A549 (cell line): ENCODE results near the gene HSPBP1. TPM values are rescaled to one million over a fixed set of nuclear protein-coding genes. Genes with fewer than 3 reads are reported as not detected.

Experiments used
- ATAC-seq, 2 experiments: fragments of 200-7000 bp in 1 of 2; fragments of >200 bp in 1 of 2; cut with Nextera tagmentation in 1 of 2; cut with Tn5 transposase in 1 of 2; 3 replicates each; pipeline versions ENCODE4 v1.8.0 to v1.9.1; 2018 to 2020; ENCODE audit warnings: mild to moderate bottlenecking in 1 of 2, moderate library complexity in 1 of 2
- CTCF ChIA-PET: fragments of 300-600 bp; sonication (Branson Sonifier 250); formaldehyde crosslinking; extraction: SDS; loops from one replicate; lab custom pipeline; 2021; ENCODE audit warnings: antibody characterized with exemption, inconsistent platforms; lab: Yijun Ruan, JAX
- POLR2A ChIA-PET: fragments of 350-600 bp; formaldehyde crosslinking; extraction: SDS; loops from one replicate; lab custom pipeline; 2021; ENCODE audit warnings: antibody characterized with exemption, inconsistent platforms; lab: Yijun Ruan, JAX
- DNase-seq, 2 experiments: peaks; one replicate each; pipeline versions ENCODE4 v3.0.0 to v3.0.0-alpha.2; 2011 to 2016; ENCODE audit warnings: low read depth in 1 of 2, low spot score in 1 of 2
- FAIRE-seq: peaks from 2 replicates; lab custom pipeline; 2011; peaks lifted over from hg19 to GRCh38; lab: Jason Lieb, UNC
- H3K27ac ChIP-seq, 2 experiments: fragments of >200 bp; sonication (Bioruptor Twin); formaldehyde crosslinking; 3 replicates each; pipeline ENCODE4 v1.5.1; 2016 to 2017
- H3K4me1 ChIP-seq: fragments of >200 bp; sonication (Bioruptor Twin); formaldehyde crosslinking; 3 replicates; pipeline ENCODE4 v1.6.1; 2016
- H3K4me2 ChIP-seq: fragments of >200 bp; sonication (Bioruptor Twin); formaldehyde crosslinking; 3 replicates; pipeline ENCODE4 v1.6.1; 2016
- H3K4me3 ChIP-seq: fragments of >200 bp; sonication (Bioruptor Twin); formaldehyde crosslinking; 3 replicates; pipeline ENCODE4 v1.5.1; 2016
- H3K9me3 ChIP-seq: fragments of >200 bp; sonication (Bioruptor Twin); formaldehyde crosslinking; 3 replicates; pipeline ENCODE4 v1.6.1; 2016
- CBX2 ChIP-seq: fragments of 200-600 bp; sonication (generic); IDR thresholded peaks from 2 replicates; pipeline ENCODE4 v1.6.1; 2016; ENCODE audit warnings: low read depth, mild to moderate bottlenecking, borderline replicate concordance
- CBX8 ChIP-seq: fragments of 200-600 bp; sonication (generic); IDR thresholded peaks from 2 replicates; pipeline ENCODE4 v1.6.1; 2016
- CHD4 ChIP-seq: fragments of 200-600 bp; sonication (generic); IDR thresholded peaks from 2 replicates; pipeline ENCODE4 v1.6.1; 2016; ENCODE audit warnings: antibody characterized with exemption, mild to moderate bottlenecking, borderline replicate concordance
- CTCF ChIP-seq: fragments of >200 bp; sonication (Bioruptor Twin); formaldehyde crosslinking; IDR thresholded peaks from 3 replicates; pipeline ENCODE4 v1.5.1; 2016
- E2F6 ChIP-seq: IDR thresholded peaks from 2 replicates; pipeline ENCODE4 v1.6.1; 2012; ENCODE audit warnings: low read depth, borderline replicate concordance
- EHF ChIP-seq: fragments of 250-450 bp; sonication (Bioruptor Pico); IDR thresholded peaks from 2 replicates; pipeline ENCODE4 v1.5.0; 2020; ENCODE audit warnings: mild to moderate bottlenecking
- EHMT2 ChIP-seq: fragments of 200-600 bp; sonication (generic); IDR thresholded peaks from 2 replicates; pipeline ENCODE4 v1.6.1; 2016; ENCODE audit warnings: antibody characterized with exemption, low read depth, mild to moderate bottlenecking, moderate library complexity
- FOSB ChIP-seq: fragments of 250-450 bp; sonication (Bioruptor Pico); IDR thresholded peaks from 2 replicates; pipeline ENCODE4 v1.5.0; 2020; ENCODE audit warnings: mild to moderate bottlenecking, moderate library complexity
- FOXS1 ChIP-seq: fragments of 250-450 bp; sonication (Bioruptor Pico); IDR thresholded peaks from 2 replicates; pipeline ENCODE4 v1.5.0; 2020; ENCODE audit warnings: mild to moderate bottlenecking, moderate library complexity
- JUNB ChIP-seq: fragments of >200 bp; sonication (Bioruptor Twin); formaldehyde crosslinking; IDR thresholded peaks from 2 replicates; pipeline ENCODE4 v1.6.1; 2016
- MAX ChIP-seq: IDR thresholded peaks from 2 replicates; pipeline ENCODE4 v1.6.1; 2012
- MAZ ChIP-seq: fragments of 150-350 bp; IDR thresholded peaks from 2 replicates; pipeline ENCODE4 v1.6.1; 2014; ENCODE audit warnings: antibody characterized with exemption, low read depth, low read length, borderline replicate concordance
- POLR2AphosphoS2 ChIP-seq: conservative IDR thresholded peaks from 2 replicates; pipeline ENCODE4 v1.6.1; 2012; ENCODE audit warnings: low read length, improper control_type of control experiment, inconsistent platforms
- RCOR1 ChIP-seq: fragments of 150-350 bp; IDR thresholded peaks from 2 replicates; pipeline ENCODE4 v1.6.1; 2014; ENCODE audit warnings: antibody characterized with exemption, low read length, low read depth
- RNF2 ChIP-seq: fragments of 200-600 bp; sonication (generic); IDR thresholded peaks from 2 replicates; pipeline ENCODE4 v1.6.1; 2016; ENCODE audit warnings: low read depth, mild to moderate bottlenecking, antibody characterized with exemption, moderate library complexity, borderline replicate concordance
- SMC3 ChIP-seq: fragments of >200 bp; sonication (Bioruptor Twin); formaldehyde crosslinking; IDR thresholded peaks from 3 replicates; pipeline ENCODE4 v1.6.1; 2018; ENCODE audit warnings: inconsistent platforms
- TP53 ChIP-seq: fragments of 250-450 bp; sonication (Bioruptor Pico); IDR thresholded peaks from 2 replicates; pipeline ENCODE4 v1.5.0; 2021; ENCODE audit warnings: mild to moderate bottlenecking, moderate library complexity
- USF2 ChIP-seq: fragments of 450-650 bp; IDR thresholded peaks from 2 replicates; pipeline ENCODE4 v1.6.1; 2014; ENCODE audit warnings: antibody characterized with exemption
- ZC3H11A ChIP-seq: fragments of 450-650 bp; IDR thresholded peaks from 2 replicates; pipeline ENCODE4 v1.6.1; 2014; ENCODE audit warnings: antibody characterized with exemption, mild to moderate bottlenecking
- WGBS: methylation state at CpG from one replicate; pipeline ENCODE4 v1.1.6; 2017; ENCODE audit errors: missing lambda C conversion rate; 5-methylcytosine and 5-hydroxymethylcytosine counted together
- polyA plus RNA-seq, 4 experiments: library from polyadenylated mRNA; depleted of rRNA in 3 of 4; stranded (reverse); fragments of >200 nt; fragmentation: RNase III in 1 of 4; extraction: RNeasy Plus Mini Kit Qiagen cat#74134 plus additional on column Dnase treatment in 1 of 4; gene quantifications; 2 replicates in 3 of 4; 3 replicates in 1 of 4; pipeline ENCODE4 v1.2.3, GENCODE V29; 2011 to 2017
- TF ChIP-seq, protein P1 (sequence below): fragments of >200 bp; sonication (Bioruptor Twin); formaldehyde crosslinking; IDR thresholded peaks from 2 replicates; pipeline ENCODE4 v1.6.1; 2016
- TF ChIP-seq, protein P2 (sequence below): fragments of 250-450 bp; sonication (Bioruptor Pico); IDR thresholded peaks from 2 replicates; pipeline ENCODE4 v1.5.0; 2021; ENCODE audit warnings: mild to moderate bottlenecking, moderate library complexity, borderline replicate concordance
- TF ChIP-seq, protein P3 (sequence below): fragments of 250-450 bp; sonication (Bioruptor Pico); IDR thresholded peaks from 2 replicates; pipeline ENCODE4 v1.5.0; 2020; ENCODE audit warnings: low read depth, mild to moderate bottlenecking, moderate library complexity

Gene HSPBP1
- polyA plus RNA-seq, 2 of the 4 experiments (the other 2 are of a cell fraction) = 52.1 to 121 TPM

GRCh38 chr19:55247621-55248099 is 32.2 kb downstream of the HSPBP1 start:
- CTCF ChIA-PET = interaction anchor here (0.9 to 1.8 kb wide), 8 partner anchors 8 to 107 kb away, joined by 3 to 5 read pairs (median 3); partner anchors contain the start of gene DNAAF3
- Histone ChIP-seq H3K9me3 (no peaks in the 10 kb centered on the region), H3K4me1 (peaks cover 22% of the 10 kb centered on the region; the same call in 2 of the 3 replicates), H3K27ac (peak overlapping the region in 1 of 2 experiments; percentile 58; a peak in 2 of 6 replicates), H3K4me3 (no peak overlapping the region), H3K4me2 (no peak overlapping the region)
- no peak for FAIRE-seq
- TF ChIP-seq JUNB = no peak
- TF ChIP-seq FOXS1 (CRISPR knock-in tag) = no peak
- POLR2A ChIA-PET = interaction anchor here (1.0 kb wide), 1 partner anchor 31 kb away, joined by 3 read pairs; no protein-coding TSS in a partner anchor
- 52% methylated on average over 10 of the region's 10 CpGs for WGBS
- peak; percentile 43 to 74 for DNase-seq
- peak; percentile 51 to 69 for ATAC-seq

DNA sequence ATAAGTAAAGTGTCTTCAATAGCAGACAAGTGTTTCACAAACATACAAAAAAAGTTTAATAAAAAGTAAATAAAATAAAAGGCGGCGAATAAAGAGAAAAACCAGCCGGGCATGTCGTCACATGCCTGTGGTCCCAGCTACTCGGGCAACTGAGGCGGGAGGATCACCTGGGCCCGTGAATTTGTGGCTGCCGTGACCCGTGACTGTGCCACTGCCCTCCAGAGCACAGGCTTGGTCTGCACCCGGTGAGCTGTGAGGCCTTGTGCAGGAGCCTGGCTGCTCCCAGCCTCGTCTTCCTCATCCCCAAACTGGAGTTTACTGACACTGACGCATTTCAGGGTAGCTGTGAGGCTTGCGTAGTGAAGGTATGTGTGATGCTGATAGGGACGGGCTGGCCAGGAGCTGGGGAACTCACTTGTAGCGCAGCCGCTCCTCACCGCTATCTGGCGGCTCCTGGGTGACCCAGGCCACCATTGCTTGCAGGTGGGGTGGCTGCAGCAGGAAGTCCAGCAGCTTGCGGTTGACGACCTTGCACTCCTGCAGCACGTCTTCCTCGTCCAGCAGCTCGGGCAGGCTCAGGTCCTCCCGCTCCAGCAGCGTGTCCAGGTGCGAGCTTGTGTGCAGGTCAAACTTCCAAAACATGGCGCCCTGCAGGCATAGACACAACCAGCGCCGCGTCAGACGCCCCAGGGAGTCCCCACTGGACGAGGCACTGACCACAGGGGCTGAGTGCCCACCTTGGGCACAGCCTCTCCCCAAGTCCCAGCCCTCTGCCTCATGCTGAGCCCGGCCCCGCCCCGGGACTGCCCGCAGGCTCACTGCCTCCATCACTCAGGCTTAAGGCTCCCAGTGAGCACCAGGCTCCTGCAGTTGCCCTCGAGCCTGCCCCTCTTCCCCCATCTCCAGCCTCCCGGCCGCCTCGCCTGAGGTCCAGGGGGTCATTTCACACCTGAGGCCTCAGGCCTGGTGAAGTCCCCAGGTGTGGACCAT is 33.2 kb downstream of the HSPBP1 start:
- TF ChIP-seq RCOR1 (no peak), SMC3 (no peak), CTCF (no peak), EHF (CRISPR knock-in tag) (no peak)
- ChIA-PET POLR2A (interaction anchor here (0.6 to 1.2 kb wide), 2 partner anchors 9 to 129 kb away, joined by 3 read pairs; no protein-coding TSS in a partner anchor), CTCF (interaction anchor here (1.1 to 3.2 kb wide), 8 partner anchors 9 to 106 kb away, joined by 3 to 14 read pairs (median 4); no protein-coding TSS in a partner anchor)
- 92% methylated on average over 40 of the region's 40 CpGs for WGBS
- FAIRE-seq = no peak
- DNase-seq = no peak
- ATAC-seq = no peak
- H3K9me3 ChIP-seq = no peaks in the 10 kb centered on the region
- peaks cover 21% of the 10 kb centered on the region; the same call in 2 of the 3 replicates for H3K4me1 ChIP-seq
- H3K27ac ChIP-seq = peak overlapping the region in 1 of 2 experiments; percentile 58; a peak in 3 of 6 replicates
- no peak overlapping the region for H3K4me3 ChIP-seq
- H3K4me2 ChIP-seq = no peak overlapping the region

- no peak overlapping the region for H3K27ac ChIP-seq
- H3K4me1 ChIP-seq = peaks cover 18% of the 10 kb centered on the region; the same call in 2 of the 3 replicates
- ATAC-seq (no peak), FAIRE-seq (no peak), DNase-seq (no peak)
- H3K4me2 ChIP-seq = no peak overlapping the region
- CTCF ChIA-PET = interaction anchor here (1.3 to 3.2 kb wide), 6 partner anchors 11 to 173 kb away, joined by 3 to 14 read pairs (median 6); no protein-coding TSS in a partner anchor
- no peaks in the 10 kb centered on the region for H3K9me3 ChIP-seq
- 93% methylated on average over 20 of the region's 23 CpGs for WGBS
- H3K4me3 ChIP-seq = no peak overlapping the region
- POLR2A ChIA-PET = interaction anchor here (0.6 to 1.2 kb wide), 2 partner anchors 11 to 305 kb away, joined by 3 read pairs; no protein-coding TSS in a partner anchor
- TF ChIP-seq MAX (no peak), EHMT2 (no peak), TP53 (CRISPR knock-in tag) (no peak), EHF (CRISPR knock-in tag) (no peak), CBX2 (no peak), USF2 (no peak), ZC3H11A (no peak), FOSB (CRISPR knock-in tag) (no peak), RNF2 (no peak), POLR2AphosphoS2 (no peak), E2F6 (no peak), CHD4 (no peak), MAZ (no peak), CBX8 (no peak)
- TF ChIP-seq, protein P1, sequence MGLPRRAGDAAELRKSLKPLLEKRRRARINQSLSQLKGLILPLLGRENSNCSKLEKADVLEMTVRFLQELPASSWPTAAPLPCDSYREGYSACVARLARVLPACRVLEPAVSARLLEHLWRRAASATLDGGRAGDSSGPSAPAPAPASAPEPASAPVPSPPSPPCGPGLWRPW = no peak
- TF ChIP-seq, protein P2, sequence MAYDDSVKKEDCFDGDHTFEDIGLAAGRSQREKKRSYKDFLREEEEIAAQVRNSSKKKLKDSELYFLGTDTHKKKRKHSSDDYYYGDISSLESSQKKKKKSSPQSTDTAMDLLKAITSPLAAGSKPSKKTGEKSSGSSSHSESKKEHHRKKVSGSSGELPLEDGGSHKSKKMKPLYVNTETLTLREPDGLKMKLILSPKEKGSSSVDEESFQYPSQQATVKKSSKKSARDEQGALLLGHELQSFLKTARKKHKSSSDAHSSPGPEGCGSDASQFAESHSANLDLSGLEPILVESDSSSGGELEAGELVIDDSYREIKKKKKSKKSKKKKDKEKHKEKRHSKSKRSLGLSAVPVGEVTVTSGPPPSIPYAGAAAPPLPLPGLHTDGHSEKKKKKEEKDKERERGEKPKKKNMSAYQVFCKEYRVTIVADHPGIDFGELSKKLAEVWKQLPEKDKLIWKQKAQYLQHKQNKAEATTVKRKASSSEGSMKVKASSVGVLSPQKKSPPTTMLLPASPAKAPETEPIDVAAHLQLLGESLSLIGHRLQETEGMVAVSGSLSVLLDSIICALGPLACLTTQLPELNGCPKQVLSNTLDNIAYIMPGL (CRISPR knock-in tag) = no peak
- TF ChIP-seq, protein P3, sequence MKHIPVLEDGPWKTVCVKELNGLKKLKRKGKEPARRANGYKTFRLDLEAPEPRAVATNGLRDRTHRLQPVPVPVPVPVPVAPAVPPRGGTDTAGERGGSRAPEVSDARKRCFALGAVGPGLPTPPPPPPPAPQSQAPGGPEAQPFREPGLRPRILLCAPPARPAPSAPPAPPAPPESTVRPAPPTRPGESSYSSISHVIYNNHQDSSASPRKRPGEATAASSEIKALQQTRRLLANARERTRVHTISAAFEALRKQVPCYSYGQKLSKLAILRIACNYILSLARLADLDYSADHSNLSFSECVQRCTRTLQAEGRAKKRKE (CRISPR knock-in tag) = no peak
These were observed 34.5 kb downstream of the HSPBP1 start for GRCh38 chr19:55245236-55245904.
